K562 (cell line): Measurements from ENCODE around the gene SYNPO2. TPM values are rescaled to one million over a fixed set of nuclear protein-coding genes. Genes with fewer than 3 reads are reported as not detected.

ENCODE experiments used
- ATAC-seq: fragments of 200-7000 bp; cut with Tn5 transposase; 3 replicates; pipeline ENCODE4 v1.9.1; 2020; ENCODE audit warnings: moderate library complexity
- BruUV-seq: library from RNA; stranded (reverse); fragments of 400-500 nt; replicated peaks from 2 replicates; lab custom pipeline; 2021; lab: Mats Ljungman, UMichigan
- CTCF ChIA-PET: fragments of 300-600 bp; formaldehyde crosslinking; extraction: SDS; loops from one replicate; lab custom pipeline; 2021; ENCODE audit warnings: low intra/inter-chr PET ratio; lab: Yijun Ruan, JAX
- POLR2A ChIA-PET: fragments of 300-600, 350-650 bp; sonication (Branson Sonifier 250); formaldehyde crosslinking; extraction: SDS; loops from one replicate; lab custom pipeline; 2021; ENCODE audit warnings: antibody characterized with exemption, inconsistent platforms; lab: Yijun Ruan, JAX
- DNase-seq, 4 experiments: peaks; one replicate each; pipeline versions ENCODE4 v3.0.0 to v3.0.0-alpha.2; 2011 to 2018; ENCODE audit warnings: low spot score in 3 of 4, mixed read lengths in 3 of 4; ENCODE audit errors: extremely low read depth in 1 of 4
- FAIRE-seq: peaks from 2 replicates; lab custom pipeline; 2011; peaks lifted over from hg19 to GRCh38; lab: Jason Lieb, UNC
- H2AFZ ChIP-seq: 2 replicates; pipeline ENCODE4 v1.6.0; 2011; ENCODE audit warnings: low read depth, low read length, control low read depth, inconsistent platforms
- H3K27ac ChIP-seq: fragments of 200-600 bp; 3 replicates; pipeline ENCODE4 v1.8.0; 2011; ENCODE audit warnings: low read depth, mild to moderate bottlenecking, control low read depth, inconsistent platforms, low read length, moderate library complexity, mixed read lengths; ENCODE audit errors: extremely low read depth
- H3K27me3 ChIP-seq, 2 experiments: fragments of 300-600 bp in 1 of 2; 2 replicates in 1 of 2; 3 replicates in 1 of 2; pipeline versions ENCODE4 v1.6.0 to v1.8.0; 2011; ENCODE audit warnings: inconsistent platforms in 2 of 2, low read length in 2 of 2, mild to moderate bottlenecking in 1 of 2, mixed read lengths in 1 of 2, moderate library complexity in 1 of 2; ENCODE audit not compliant: control insufficient read depth in 2 of 2, insufficient read depth in 2 of 2
- H3K36me3 ChIP-seq: fragments of 300-600 bp; 3 replicates; pipeline ENCODE4 v1.8.0; 2011; ENCODE audit warnings: mild to moderate bottlenecking, low read length, inconsistent platforms; ENCODE audit not compliant: control insufficient read depth, insufficient read depth
- H3K4me1 ChIP-seq, 2 experiments: fragments of 200-600 bp in 1 of 2; replicated peaks in 1 of 2; 2 replicates in 1 of 2; 3 replicates in 1 of 2; pipeline versions ENCODE4 v1.5.1 to v1.8.0; 2011; ENCODE audit warnings: inconsistent platforms in 2 of 2, low read length in 2 of 2, mild to moderate bottlenecking in 1 of 2, mixed read lengths in 1 of 2, moderate library complexity in 1 of 2; ENCODE audit not compliant: control insufficient read depth in 2 of 2, insufficient read depth in 2 of 2
- H3K4me2 ChIP-seq: 2 replicates; pipeline ENCODE4 v1.6.1; 2011; ENCODE audit warnings: low read length, control low read depth, inconsistent platforms, mixed read lengths; ENCODE audit not compliant: insufficient read depth
- H3K4me3 ChIP-seq: fragments of 200-600 bp; sonication (generic), shearing (Covaris generic); 2 replicates; pipeline ENCODE4 v1.5.1; 2016; ENCODE audit warnings: control low read depth, inconsistent platforms
- H3K79me2 ChIP-seq: fragments of 200-600 bp; 3 replicates; pipeline ENCODE4 v1.8.0; 2011; ENCODE audit warnings: low read length, inconsistent platforms; ENCODE audit not compliant: control insufficient read depth, insufficient read depth
- H3K9ac ChIP-seq, 2 experiments: 2 replicates each; pipeline versions ENCODE4 v1.6.0 to v1.6.1; 2011; ENCODE audit warnings: low read depth in 2 of 2, low read length in 2 of 2, control low read depth in 1 of 2, inconsistent platforms in 1 of 2, mild to moderate bottlenecking in 1 of 2, mixed read lengths in 1 of 2; ENCODE audit not compliant: insufficient read depth in 1 of 2
- H3K9me1 ChIP-seq: one replicate; pipeline ENCODE4 v1.6.0; 2011; ENCODE audit warnings: inconsistent platforms, mild to moderate bottlenecking, low read length, moderate library complexity; ENCODE audit not compliant: control insufficient read depth, insufficient read depth
- H3K9me3 ChIP-seq: replicated peaks from 2 replicates; pipeline ENCODE4 v1.5.1; 2011; ENCODE audit warnings: low read depth, low read length, inconsistent platforms; ENCODE audit not compliant: control insufficient read depth, insufficient read depth
- H4K20me1 ChIP-seq: replicated peaks from 2 replicates; pipeline ENCODE4 v1.6.1; 2011; ENCODE audit warnings: low read length, inconsistent platforms, mixed read lengths; ENCODE audit not compliant: control insufficient read depth, insufficient read depth
- BDP1 ChIP-seq: IDR thresholded peaks from 3 replicates; pipeline ENCODE4 v1.6.1; 2011; ENCODE audit not compliant: insufficient read length, insufficient read depth
- NR2C1 ChIP-seq, 2 experiments: fragments of 450-650 bp; IDR thresholded peaks; 2 replicates each; pipeline ENCODE4 v1.6.1; 2017; ENCODE audit warnings: mild to moderate bottlenecking in 2 of 2, antibody characterized with exemption in 1 of 2, inconsistent platforms in 1 of 2, missing compliant biosample characterization in 1 of 2, missing genetic modification characterization in 1 of 2
- SP2 ChIP-seq: IDR thresholded peaks from 2 replicates; pipeline ENCODE4 v1.6.1; 2011; ENCODE audit warnings: mild to moderate bottlenecking, low read depth, low read length, moderate library complexity; ENCODE audit not compliant: poor library complexity, severe bottlenecking; ENCODE audit errors: extremely low read depth
- ZFP1 ChIP-seq: fragments of 450-650 bp; formaldehyde crosslinking; IDR thresholded peaks from 2 replicates; pipeline ENCODE4 v1.4.0; 2020; ENCODE audit warnings: mild to moderate bottlenecking, mixed read lengths
- ZNF354B ChIP-seq: fragments of 250-450 bp; sonication (Bioruptor Pico); IDR thresholded peaks from 2 replicates; pipeline ENCODE4 v1.4.0; 2020
- ZNF512 ChIP-seq: IDR thresholded peaks from 2 replicates; pipeline ENCODE4 v1.6.1; 2016; ENCODE audit warnings: missing genetic modification characterization, missing compliant biosample characterization
- WGBS: fragments of 100-300 bp; shearing (Covaris generic); methylation state at CpG from one replicate; pipeline ENCODE4 v1.1.6; 2016; ENCODE audit warnings: low coverage, mixed read lengths; ENCODE audit not compliant: insufficient coverage; ENCODE audit errors: missing lambda C conversion rate; 5-methylcytosine and 5-hydroxymethylcytosine counted together
- in situ Hi-C: fragments of 300-500 bp; cut with MboI; formaldehyde crosslinking; loops from 4 replicates; pipeline ENCODE4 v1.15.0; 2018; ENCODE audit warnings: inconsistent platforms, mixed read lengths
- intact Hi-C: fragments of 100-400 bp; cut with micrococcal nuclease; formaldehyde crosslinking; loops from 2 replicates; pipeline ENCODE4 v1.14.2; 2022
- polyA plus RNA-seq, 8 experiments: library from polyadenylated mRNA; depleted of rRNA in 4 of 8; stranded (reverse) in 5 of 8; unstranded in 3 of 8; fragments of >200 nt; fragmentation: Nextera tagmentation in 2 of 8; fragmentation: Illumina TruSeq in 1 of 8; extraction: Ambion mirVana in 2 of 8; extraction: Trizol in 1 of 8; gene quantifications; 2 replicates each; pipeline versions ENCODE4 v1.2.1 to v1.2.3, GENCODE V29; 2011 to 2014; ENCODE audit warnings: inconsistent platforms in 1 of 8, missing spikeins in 1 of 8
- total RNA-seq, 7 experiments: library from RNA; depleted of rRNA in 6 of 7; stranded (reverse); fragments of >200 nt in 6 of 7; fragmentation: Illumina TruSeq in 2 of 7; extraction: Trizol in 2 of 7; gene quantifications; 2 replicates each; pipeline versions ENCODE4 v1.2.1 to v1.2.3, GENCODE V29; 2011 to 2021; ENCODE audit warnings: low replicate concordance in 1 of 7

The SYNPO2 gene
- total and polyA plus RNA-seq, 9 of the 15 experiments (the other 6 are each of a cell fraction or from before 2014, with no cell fraction given), result 0.03 to 0.18 TPM; not detected in 7

GRCh38 chr4:118991686-118992085 lies 103.0 kb downstream of the SYNPO2 start:
- no peaks in the 10 kb centered on the region; the same call in 1 of the 2 replicates for H3K9me3 ChIP-seq
- H3K9ac ChIP-seq, result no peak overlapping the region
- BruUV-seq, result no TSS peak
- 1% methylated on average over 5 of the region's 5 CpGs for WGBS
- no peak for ATAC-seq
- intact Hi-C loops, result no loop called here
- in situ Hi-C loops, result no loop called here
- TF ChIP-seq ZNF512 (tag) (no peak), ZFP1 (CRISPR knock-in tag) (no peak), BDP1 (no peak), SP2 (no peak), NR2C1 (IDR thresholded peaks at IDR 0.05) (no peak), NR2C1 (tag; IDR thresholded peaks at IDR 0.05) (no peak), ZNF354B (CRISPR knock-in tag) (no peak)
- no peak for DNase-seq
- H3K27ac ChIP-seq, result no peak overlapping the region
- no peak for FAIRE-seq
- CTCF ChIA-PET, result no interaction called here
- POLR2A ChIA-PET, result interaction anchor here (0.7 kb wide), 1 partner anchor 19 kb away, joined by 5 read pairs; no protein-coding TSS in a partner anchor
- no peak overlapping the region for H2AFZ ChIP-seq
- H3K4me2 ChIP-seq, result no peak overlapping the region
- H3K36me3 ChIP-seq, result no peaks in the 10 kb centered on the region
- peaks cover 0 to 9% of the 10 kb centered on the region in 2 experiments; a peak in 2 of 5 replicates for H3K27me3 ChIP-seq
- no peaks in the 10 kb centered on the region; a peak in 1 of 5 replicates for H3K4me1 ChIP-seq
- no peaks in the 10 kb centered on the region for H3K9me1 ChIP-seq
- H3K4me3 ChIP-seq, result no peak overlapping the region
- H4K20me1 ChIP-seq, result no peaks in the 10 kb centered on the region
- no peaks in the 10 kb centered on the region for H3K79me2 ChIP-seq
